NCI-H460 (cell line): ENCODE measurements around the gene CDX2. TPM values are rescaled to one million over a fixed set of nuclear protein-coding genes. Genes with fewer than 3 reads are reported as not detected.

ENCODE experiments used
- DNase-seq: peaks from one replicate; pipeline ENCODE4 v3.0.0-alpha.2; 2016; ENCODE audit warnings: low read depth; ENCODE audit errors: extremely low read depth
- small RNA-seq, 2 experiments: library from RNA; depleted of rRNA; stranded (forward); fragments of <200 nt; gene quantifications; one replicate each; pipeline ENCODE3, GENCODE V24; 2014
- total RNA-seq: library from RNA; depleted of rRNA; stranded (reverse); fragments of >200 nt; shearing (Covaris generic); gene quantifications from 2 replicates; pipeline ENCODE4 v1.2.3, GENCODE V29; 2014; rRNA removed

CDX2 gene
- total RNA-seq, 1 experiment from 2014 or later = not detected

- DNase-seq = no peak
Observed at GRCh38 chr13:27919659-27919933, 49.5 kb downstream of the CDX2 start.

GRCh38 chr13:27918918-27919658 lies 50.0 kb downstream of the CDX2 start:
- DNase-seq = no peak

- DNase-seq = no peak
Observed at GRCh38 chr13:27918041-27918917, 50.8 kb downstream of the CDX2 start.

GRCh38 chr13:27917121-27917947 lies 51.8 kb downstream of the CDX2 start:
- no peak for DNase-seq

GRCh38 chr13:27915301-27916207 lies 53.6 kb downstream of the CDX2 start:
- DNase-seq = no peak

- DNase-seq = no peak
Observed at GRCh38 chr13:27913160-27913559, 56.0 kb downstream of the CDX2 start.

- DNase-seq = no peak
Observed at GRCh38 chr13:27911521-27911920, 57.6 kb downstream of the CDX2 start.

Small RNA genes within 50 kb of the gene (small RNA-seq; reads per million reads assigned to genes)
- 0.02 to 0.65 reads per million in 2 experiments for gene ATP5F1EP2
- 0 to 0.29 reads per million in 2 experiments for gene RN7SL272P

Other genes with a start within 250 kb of the CDX2 start
- gene GSX1, start 176.8 kb downstream of the CDX2 start, total RNA-seq = not detected in 2 replicates
- 0.12 TPM in 1 of 2 replicates, not detected in the other for gene PDX1, start 49.3 kb downstream of the CDX2 start, total RNA-seq
- gene URAD, start 19.4 kb upstream of the CDX2 start, total RNA-seq = not detected in 2 replicates
- gene FLT3, start 131.3 kb upstream of the CDX2 start, total RNA-seq = not detected in 2 replicates
- 14.3 and 16.2 TPM in 2 replicates for gene PAN3, start 169.2 kb upstream of the CDX2 start, total RNA-seq